CD4-positive, alpha-beta memory T cell (primary cell): ENCODE measurements around the gene GKAP1. TPM values are rescaled to one million over a fixed set of nuclear protein-coding genes. Genes with fewer than 3 reads are reported as not detected.

Source experiments
- CTCF ChIA-PET: fragments of 350-600 bp; sonication (Branson Sonifier 250); formaldehyde crosslinking; loops from one replicate; lab custom pipeline; 2021; ENCODE audit warnings: inconsistent platforms; ENCODE audit not compliant: partially characterized antibody; lab: Charles Lee
- POLR2A ChIA-PET: fragments of 350-600 bp; sonication (Branson Sonifier 250); formaldehyde crosslinking; loops from one replicate; lab custom pipeline; 2021; ENCODE audit not compliant: partially characterized antibody; lab: Charles Lee
- DNase-seq, 5 donors: peaks; one replicate each; pipeline versions ENCODE4 v3.0.0 to v3.0.0-alpha.2; 2020 to 2022; ENCODE audit warnings: mixed read lengths in 1 of 5
- H3K27ac ChIP-seq: one replicate; pipeline ENCODE4 v1.7.0; 2013; ENCODE audit warnings: low read depth, low read length
- H3K27me3 ChIP-seq: 2 replicates; pipeline ENCODE4 v1.7.0; 2013; ENCODE audit warnings: mild to moderate bottlenecking, low read length, moderate library complexity; ENCODE audit not compliant: insufficient read depth
- H3K36me3 ChIP-seq: 2 replicates; pipeline ENCODE4 v1.7.0; 2013; ENCODE audit warnings: mild to moderate bottlenecking, low read length, moderate library complexity; ENCODE audit not compliant: insufficient read depth
- H3K4me1 ChIP-seq: 2 replicates; pipeline ENCODE4 v1.7.0; 2013; ENCODE audit warnings: mild to moderate bottlenecking, low read length, moderate library complexity; ENCODE audit not compliant: insufficient read depth
- H3K4me3 ChIP-seq, 2 donors: one replicate each; pipeline ENCODE4 v1.7.0; 2013; ENCODE audit warnings: low read length in 2 of 2, mild to moderate bottlenecking in 1 of 2
- H3K9me3 ChIP-seq, 2 donors: one replicate each; pipeline ENCODE4 v1.7.0; 2013; ENCODE audit warnings: low read length in 2 of 2, control low read depth in 1 of 2; ENCODE audit not compliant: control insufficient read depth in 1 of 2
- H3K27ac Mint-ChIP-seq, 7 donors: one replicate each; pipeline ENCODE4 v1.8.0; 2020 to 2021; ENCODE audit warnings: mixed read lengths in 7 of 7, mild to moderate bottlenecking in 6 of 7, inconsistent platforms in 3 of 7, moderate library complexity in 3 of 7
- H3K27me3 Mint-ChIP-seq, 2 donors: one replicate each; pipeline ENCODE4 v1.8.0; 2020 to 2021; ENCODE audit warnings: mixed read lengths in 2 of 2
- H3K36me3 Mint-ChIP-seq, 2 donors: one replicate each; pipeline ENCODE4 v1.8.0; 2020 to 2021; ENCODE audit warnings: mixed read lengths in 2 of 2, inconsistent platforms in 1 of 2, mild to moderate bottlenecking in 1 of 2
- H3K4me1 Mint-ChIP-seq, 4 donors: one replicate each; pipeline ENCODE4 v1.8.0; 2020 to 2021; ENCODE audit warnings: mixed read lengths in 4 of 4, mild to moderate bottlenecking in 1 of 4
- H3K4me3 Mint-ChIP-seq, 8 donors: one replicate each; pipeline ENCODE4 v1.8.0; 2020 to 2021; ENCODE audit warnings: mixed read lengths in 8 of 8, mild to moderate bottlenecking in 7 of 8, moderate library complexity in 6 of 8, inconsistent platforms in 3 of 8
- H3K9me3 Mint-ChIP-seq, 8 donors: one replicate each; pipeline ENCODE4 v1.8.0; 2020 to 2021; ENCODE audit warnings: mixed read lengths in 8 of 8, mild to moderate bottlenecking in 5 of 8, inconsistent platforms in 3 of 8, moderate library complexity in 1 of 8
- intact Hi-C: fragments of 100-400 bp; cut with micrococcal nuclease; formaldehyde crosslinking; loops from one replicate; pipeline ENCODE4 v1.15.1; 2023
- polyA plus RNA-seq, 2 donors: library from polyadenylated mRNA; unstranded; fragments of 300-500 nt; fragmentation: Illumina TruSeq; gene quantifications; one replicate each; pipeline ENCODE4 v1.2.3, GENCODE V29; 2021
- total RNA-seq, 2 experiments: library from RNA; stranded (reverse); gene quantifications; one replicate each; pipeline ENCODE4 v1.2.3, GENCODE V29; 2021

Gene GKAP1
- total and polyA plus RNA-seq, 4 experiments from 2014 or later = 3.3 to 13.1 (median 9.0) TPM

- intact Hi-C loops = no loop called here
- ChIA-PET CTCF (interaction anchor here (0.8 to 1.4 kb wide), 2 partner anchors 12 to 155 kb away, joined by 3 to 5 read pairs; no protein-coding TSS in a partner anchor), POLR2A (no interaction called here)
- H3K36me3 Mint-ChIP-seq = peaks cover 16 to 28% of the 10 kb centered on the region in 2 donors
- Histone ChIP-seq H3K27me3 (no peaks in the 10 kb centered on the region), H3K9me3 (no peaks in the 10 kb centered on the region), H3K4me1 (no peaks in the 10 kb centered on the region), H3K4me3 (no peak overlapping the region), H3K36me3 (no peaks in the 10 kb centered on the region), H3K27ac (no peak overlapping the region)
- no peaks in the 10 kb centered on the region for H3K9me3 Mint-ChIP-seq
- no peak overlapping the region for H3K4me3 Mint-ChIP-seq
- no peak overlapping the region for H3K27ac Mint-ChIP-seq
- DNase-seq = no peak
- peaks cover 0 to 1% (median 0%) of the 10 kb centered on the region in 4 donors for H3K4me1 Mint-ChIP-seq
- H3K27me3 Mint-ChIP-seq = no peaks in the 10 kb centered on the region
Observed at GRCh38 chr9:83775932-83776331, 41.6 kb downstream of the GKAP1 start.

- intact Hi-C loops = no loop called here
- Mint-ChIP-seq H3K4me1 (no peaks in the 10 kb centered on the region), H3K4me3 (no peak overlapping the region), H3K27ac (no peak overlapping the region), H3K9me3 (no peaks in the 10 kb centered on the region), H3K36me3 (peaks cover 13 to 22% of the 10 kb centered on the region in 2 donors), H3K27me3 (no peaks in the 10 kb centered on the region)
- ChIA-PET CTCF (no interaction called here), POLR2A (no interaction called here)
- Histone ChIP-seq H3K9me3 (no peaks in the 10 kb centered on the region), H3K4me1 (no peaks in the 10 kb centered on the region), H3K27me3 (no peaks in the 10 kb centered on the region), H3K36me3 (no peaks in the 10 kb centered on the region), H3K27ac (no peak overlapping the region), H3K4me3 (no peak overlapping the region)
- DNase-seq = no peak
Observed at GRCh38 chr9:83772860-83773259, 44.7 kb downstream of the GKAP1 start.

GRCh38 chr9:83765376-83765775, 52.2 kb downstream of the GKAP1 start:
- no peak overlapping the region for H3K4me3 ChIP-seq
- no peaks in the 10 kb centered on the region for H3K4me1 ChIP-seq
- POLR2A ChIA-PET = no interaction called here
- DNase-seq = no peak
- Mint-ChIP-seq H3K4me3 (no peak overlapping the region), H3K36me3 (peaks cover 32 to 45% of the 10 kb centered on the region in 2 donors), H3K4me1 (no peaks in the 10 kb centered on the region), H3K27me3 (no peaks in the 10 kb centered on the region), H3K27ac (no peak overlapping the region), H3K9me3 (peaks cover 0 to 28% (median 17%) of the 10 kb centered on the region in 8 donors)
- H3K9me3 ChIP-seq = no peaks in the 10 kb centered on the region
- CTCF ChIA-PET = no interaction called here
- no peak overlapping the region for H3K27ac ChIP-seq
- H3K36me3 ChIP-seq = no peaks in the 10 kb centered on the region
- no peaks in the 10 kb centered on the region for H3K27me3 ChIP-seq
- intact Hi-C loops = no loop called here

GRCh38 chr9:83754383-83754977, 63.1 kb downstream of the GKAP1 start:
- intact Hi-C loops = no loop called here
- ChIA-PET CTCF (no interaction called here), POLR2A (no interaction called here)
- Histone ChIP-seq H3K27ac (no peak overlapping the region), H3K9me3 (no peaks in the 10 kb centered on the region), H3K4me1 (no peaks in the 10 kb centered on the region), H3K27me3 (no peaks in the 10 kb centered on the region), H3K4me3 (no peak overlapping the region), H3K36me3 (no peaks in the 10 kb centered on the region)
- Mint-ChIP-seq H3K27ac (peak overlapping the region in 2 of 7 donors; percentile 2 to 46), H3K27me3 (no peaks in the 10 kb centered on the region), H3K36me3 (peaks cover 24 to 41% of the 10 kb centered on the region in 2 donors), H3K4me3 (no peak overlapping the region), H3K4me1 (no peaks in the 10 kb centered on the region), H3K9me3 (peaks cover 0 to 1% (median 0%) of the 10 kb centered on the region in 8 donors)
- DNase-seq = no peak

GRCh38 chr9:83749706-83750105, 67.9 kb downstream of the GKAP1 start:
- no peak for DNase-seq
- no peaks in the 10 kb centered on the region for H3K27me3 ChIP-seq
- no peak overlapping the region for H3K4me3 Mint-ChIP-seq

GRCh38 chr9:83744206-83744605, 73.4 kb downstream of the GKAP1 start:
- Mint-ChIP-seq H3K36me3 (peaks cover 23 to 25% of the 10 kb centered on the region in 2 donors), H3K4me3 (no peak overlapping the region), H3K4me1 (no peaks in the 10 kb centered on the region), H3K27ac (peak overlapping the region in 1 of 7 donors; percentile 36), H3K27me3 (no peaks in the 10 kb centered on the region), H3K9me3 (no peaks in the 10 kb centered on the region)
- Histone ChIP-seq H3K4me1 (peaks cover 5% of the 10 kb centered on the region), H3K27me3 (no peaks in the 10 kb centered on the region), H3K4me3 (no peak overlapping the region), H3K9me3 (no peaks in the 10 kb centered on the region), H3K36me3 (no peaks in the 10 kb centered on the region), H3K27ac (no peak overlapping the region)
- ChIA-PET POLR2A (no interaction called here), CTCF (no interaction called here)
- intact Hi-C loops = no loop called here
- no peak for DNase-seq

More at GRCh38 chr9:83749706-83750105, 67.9 kb downstream of the GKAP1 start:
- no peak overlapping the region for H3K27ac ChIP-seq
- Mint-ChIP-seq H3K27ac (no peak overlapping the region), H3K9me3 (no peaks in the 10 kb centered on the region), H3K27me3 (no peaks in the 10 kb centered on the region), H3K36me3 (peaks cover 26 to 29% of the 10 kb centered on the region in 2 donors), H3K4me1 (no peaks in the 10 kb centered on the region)
- H3K36me3 ChIP-seq = no peaks in the 10 kb centered on the region
- ChIA-PET POLR2A (no interaction called here), CTCF (interaction anchor here (0.6 kb wide), 1 partner anchor 125 kb away, joined by 3 read pairs; no protein-coding TSS in a partner anchor)
- peaks cover 5% of the 10 kb centered on the region for H3K4me1 ChIP-seq
- intact Hi-C loops = no loop called here
- no peak overlapping the region for H3K4me3 ChIP-seq
- no peaks in the 10 kb centered on the region for H3K9me3 ChIP-seq

GRCh38 chr9:83733739-83734138, 83.8 kb downstream of the GKAP1 start:
- Histone ChIP-seq H3K9me3 (no peaks in the 10 kb centered on the region), H3K36me3 (no peaks in the 10 kb centered on the region), H3K27me3 (no peaks in the 10 kb centered on the region), H3K4me3 (no peak overlapping the region), H3K27ac (no peak overlapping the region), H3K4me1 (no peaks in the 10 kb centered on the region)
- no peak for DNase-seq
- POLR2A ChIA-PET = no interaction called here
- peaks cover 5 to 12% of the 10 kb centered on the region in 2 donors for H3K36me3 Mint-ChIP-seq
- peaks cover 0 to 13% (median 5%) of the 10 kb centered on the region in 8 donors for H3K9me3 Mint-ChIP-seq
- CTCF ChIA-PET = no interaction called here
- peak overlapping the region in 1 of 8 donors; percentile 28 for H3K4me3 Mint-ChIP-seq
- no peaks in the 10 kb centered on the region for H3K4me1 Mint-ChIP-seq
- intact Hi-C loops = no loop called here
- H3K27me3 Mint-ChIP-seq = peaks cover 0 to 1% of the 10 kb centered on the region in 2 donors
- H3K27ac Mint-ChIP-seq = peak overlapping the region in 1 of 7 donors; percentile 26
